ENCODE data around the gene AKAP7.

DNA sequence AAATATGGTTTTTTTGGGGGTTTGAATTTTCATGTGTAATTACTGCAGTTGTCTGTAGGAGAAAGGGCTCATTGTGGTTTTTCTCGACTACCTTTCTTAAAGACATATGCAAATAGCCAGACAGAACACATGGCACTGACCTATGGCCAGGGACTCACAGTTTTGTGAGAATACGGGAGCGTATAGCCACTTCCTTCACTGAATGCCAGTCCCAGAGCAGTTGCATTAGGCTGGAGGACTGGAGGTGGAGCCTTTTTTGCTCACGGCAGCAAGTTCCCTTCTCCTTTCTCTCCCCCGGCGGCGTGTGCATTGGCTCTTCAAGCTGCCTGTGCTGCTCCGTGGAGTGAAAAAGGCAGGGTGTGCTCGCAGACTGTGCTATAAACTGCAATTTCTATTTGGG is 114.9 kb downstream of the AKAP7 start:
- TF ChIP-seq, protein P1, sequence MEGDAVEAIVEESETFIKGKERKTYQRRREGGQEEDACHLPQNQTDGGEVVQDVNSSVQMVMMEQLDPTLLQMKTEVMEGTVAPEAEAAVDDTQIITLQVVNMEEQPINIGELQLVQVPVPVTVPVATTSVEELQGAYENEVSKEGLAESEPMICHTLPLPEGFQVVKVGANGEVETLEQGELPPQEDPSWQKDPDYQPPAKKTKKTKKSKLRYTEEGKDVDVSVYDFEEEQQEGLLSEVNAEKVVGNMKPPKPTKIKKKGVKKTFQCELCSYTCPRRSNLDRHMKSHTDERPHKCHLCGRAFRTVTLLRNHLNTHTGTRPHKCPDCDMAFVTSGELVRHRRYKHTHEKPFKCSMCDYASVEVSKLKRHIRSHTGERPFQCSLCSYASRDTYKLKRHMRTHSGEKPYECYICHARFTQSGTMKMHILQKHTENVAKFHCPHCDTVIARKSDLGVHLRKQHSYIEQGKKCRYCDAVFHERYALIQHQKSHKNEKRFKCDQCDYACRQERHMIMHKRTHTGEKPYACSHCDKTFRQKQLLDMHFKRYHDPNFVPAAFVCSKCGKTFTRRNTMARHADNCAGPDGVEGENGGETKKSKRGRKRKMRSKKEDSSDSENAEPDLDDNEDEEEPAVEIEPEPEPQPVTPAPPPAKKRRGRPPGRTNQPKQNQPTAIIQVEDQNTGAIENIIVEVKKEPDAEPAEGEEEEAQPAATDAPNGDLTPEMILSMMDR (IDR thresholded peaks at IDR 0.05), result no peak
- no peak for TF ChIP-seq EP300 (IDR thresholded peaks at IDR 0.05)
- no peak for TF ChIP-seq POLR2A (IDR thresholded peaks at IDR 0.05; ENCODE audit: low read depth)
- TF ChIP-seq POLR2AphosphoS5 (IDR thresholded peaks at IDR 0.05), result no peak
